Iris pigment epithelial cell (primary cell): Measurements from ENCODE around the gene APLP1.
A peak's percentile ranks its signal among the peaks of the same experiment; 100 is the strongest.
"Not testable (repeated sequence)": the region's sequence is repeated elsewhere in the genome, so short reads cannot be mapped to it uniquely, and the experiment has no call there.

ENCODE experiments used
- DNase-seq: peaks from one replicate; pipeline ENCODE4 v3.0.0-alpha.2; 2011; ENCODE audit warnings: low read depth

Gene APLP1

GRCh38 chr19:35882114-35882832 is 13.9 kb downstream of the APLP1 start:
- DNase-seq: peak; percentile 73

GRCh38 chr19:35883882-35884281 is 15.5 kb downstream of the APLP1 start:
- no peak for DNase-seq

- DNase-seq: no peak
Measured at GRCh38 chr19:35885225-35885738, 16.9 kb downstream of the APLP1 start.

- DNase-seq: no peak
Measured at GRCh38 chr19:35885904-35886303, 17.5 kb downstream of the APLP1 start.

GRCh38 chr19:35887197-35887596 is 18.8 kb downstream of the APLP1 start:
- DNase-seq: no peak

GRCh38 chr19:35888398-35888797 is 20.0 kb downstream of the APLP1 start:
- no peak for DNase-seq

GRCh38 chr19:35889370-35890112 is 21.2 kb downstream of the APLP1 start:
- DNase-seq: no peak

GRCh38 chr19:35890113-35890650 is 21.8 kb downstream of the APLP1 start:
- DNase-seq: no peak

- DNase-seq: not testable (repeated sequence)
Measured at GRCh38 chr19:35891819-35892218, 23.4 kb downstream of the APLP1 start.

- no peak for DNase-seq
Measured at GRCh38 chr19:35894342-35894741, 26.0 kb downstream of the APLP1 start.

GRCh38 chr19:35895911-35896642 is 27.7 kb downstream of the APLP1 start:
- DNase-seq: no peak

GRCh38 chr19:35896643-35897040 is 28.3 kb downstream of the APLP1 start:
- no peak for DNase-seq

- no peak for DNase-seq
Measured at GRCh38 chr19:35897706-35898451, 29.5 kb downstream of the APLP1 start.

GRCh38 chr19:35898499-35898809 is 30.1 kb downstream of the APLP1 start:
- DNase-seq: no peak

- peak; percentile 89 for DNase-seq
Measured at GRCh38 chr19:35899547-35900214, 31.3 kb downstream of the APLP1 start.

- no peak for DNase-seq
Measured at GRCh38 chr19:35901055-35901644, 32.8 kb downstream of the APLP1 start.

GRCh38 chr19:35901854-35902661 is 33.7 kb downstream of the APLP1 start, which contains the start of gene HCST:
Gene HCST, plus strand, starts transcription at chr19:35902529. Its CDS starts 65 bp downstream, at chr19:35902594.
- no peak for DNase-seq

- no peak for DNase-seq
Measured at GRCh38 chr19:35902870-35903475, 34.6 kb downstream of the APLP1 start.

GRCh38 chr19:35903550-35904179 is 35.3 kb downstream of the APLP1 start:
- DNase-seq: peak; percentile 59
